A549 treated with dexamethasone at 1 μM for 4 hours (cell line): ENCODE measurements around the gene RAB30. TPM values are rescaled to one million over a fixed set of nuclear protein-coding genes. Genes with fewer than 3 reads are reported as not detected.

Source experiments
- total RNA-seq: library from RNA; stranded (reverse); fragments of 200-300 nt; extraction: Qiagen RNA extraction; gene quantifications from 5 replicates; pipeline ENCODE4 v1.2.3, GENCODE V29; 2022

Gene RAB30
- 5.9 to 7.9 TPM (median 6.2 TPM) in 5 replicates for total RNA-seq

GRCh38 chr11:83071567-83072349, at the start of gene RAB30:
Gene RAB30 (minus strand): TSS chr11:83071897. CDS start chr11:82997316, 74,581 bp downstream.

Other genes starting within 250 kb of the RAB30 start
- gene PRCP, start 171.5 kb downstream of the RAB30 start, total RNA-seq: 41.2 to 53.4 TPM (median 45.5 TPM) in 5 replicates
- gene DDIAS, start 170.2 kb downstream of the RAB30 start, total RNA-seq: 14.1 to 19.0 TPM (median 16.3 TPM) in 5 replicates
- gene PCF11, start 85.2 kb upstream of the RAB30 start, total RNA-seq: 25.1 to 27.9 TPM (median 26.3 TPM) in 5 replicates
- gene ANKRD42, start 121.8 kb upstream of the RAB30 start, total RNA-seq: 6.3 to 10.1 TPM (median 9.6 TPM) in 5 replicates
- gene CCDC90B, start 214.5 kb upstream of the RAB30 start, total RNA-seq: 62.3 to 66.5 TPM (median 62.6 TPM) in 5 replicates